HG03039 (cell line): Measurements from ENCODE around the gene CENPP.

Source experiments
- ATAC-seq: cut with Tn5 transposase; IDR thresholded peaks from one replicate; pipeline ENCODE4 v1.9.1; 2021; ENCODE audit warnings: mild to moderate bottlenecking, moderate library complexity; ENCODE audit not compliant: unreplicated experiment

CENPP gene

GRCh38 chr9:92312887-92313623 lies 12.7 kb upstream of the CENPP start:
- no peak for ATAC-seq

GRCh38 chr9:92313624-92314012 lies 12.1 kb upstream of the CENPP start:
- ATAC-seq, result no peak

- ATAC-seq, result no peak
These were observed 10.3 kb upstream of the CENPP start for GRCh38 chr9:92315456-92315855.

- no peak for ATAC-seq
These were observed 1.3 kb upstream of the CENPP start for GRCh38 chr9:92324431-92324830.

GRCh38 chr9:92324889-92325268 lies 874 bp upstream of the CENPP start:
- ATAC-seq, result peak; percentile 10

- no peak for ATAC-seq
These were observed 293 bp downstream of the CENPP start for GRCh38 chr9:92325991-92326500.

GRCh38 chr9:92327283-92327850 lies 1.6 kb downstream of the CENPP start:
- ATAC-seq, result no peak

- ATAC-seq, result no peak
These were observed 2.5 kb downstream of the CENPP start for GRCh38 chr9:92328225-92328624.

- no peak for ATAC-seq
These were observed 7.0 kb downstream of the CENPP start for GRCh38 chr9:92332577-92333281.

GRCh38 chr9:92333282-92333634 lies 7.5 kb downstream of the CENPP start:
- no peak for ATAC-seq

GRCh38 chr9:92341578-92341977 lies 15.8 kb downstream of the CENPP start:
- no peak for ATAC-seq

- no peak for ATAC-seq
These were observed 17.2 kb downstream of the CENPP start for GRCh38 chr9:92342825-92343488.

- no peak for ATAC-seq
These were observed 19.8 kb downstream of the CENPP start for GRCh38 chr9:92345582-92345981.

- ATAC-seq, result no peak
These were observed 24.3 kb downstream of the CENPP start for GRCh38 chr9:92349771-92350739.

- no peak for ATAC-seq
These were observed 25.0 kb downstream of the CENPP start for GRCh38 chr9:92350740-92351133.

- no peak for ATAC-seq
These were observed 27.3 kb downstream of the CENPP start for GRCh38 chr9:92353051-92353450.

GRCh38 chr9:92359394-92359995 lies 33.7 kb downstream of the CENPP start:
- no peak for ATAC-seq

- no peak for ATAC-seq
These were observed 34.3 kb downstream of the CENPP start for GRCh38 chr9:92360083-92360482.

GRCh38 chr9:92369075-92369474 lies 43.3 kb downstream of the CENPP start:
- no peak for ATAC-seq

- ATAC-seq, result no peak
These were observed 47.4 kb downstream of the CENPP start for GRCh38 chr9:92373167-92373566.
